ELF-1 (cell line): ENCODE data around the gene ARMC9.
A peak's percentile ranks its signal among the peaks of the same experiment; 100 is the strongest.

Experiments
- DNase-seq: peaks from one replicate; pipeline ENCODE4 v3.0.0-alpha.2; 2016; ENCODE audit warnings: low read depth, low spot score

ARMC9 gene

GRCh38 chr2:231315896-231316295 lies 117.5 kb downstream of the ARMC9 start:
- no peak for DNase-seq

- DNase-seq = no peak
Observed at GRCh38 chr2:231317579-231317978, 119.1 kb downstream of the ARMC9 start.

GRCh38 chr2:231318436-231318835 lies 120.0 kb downstream of the ARMC9 start:
- DNase-seq = no peak

DNA sequence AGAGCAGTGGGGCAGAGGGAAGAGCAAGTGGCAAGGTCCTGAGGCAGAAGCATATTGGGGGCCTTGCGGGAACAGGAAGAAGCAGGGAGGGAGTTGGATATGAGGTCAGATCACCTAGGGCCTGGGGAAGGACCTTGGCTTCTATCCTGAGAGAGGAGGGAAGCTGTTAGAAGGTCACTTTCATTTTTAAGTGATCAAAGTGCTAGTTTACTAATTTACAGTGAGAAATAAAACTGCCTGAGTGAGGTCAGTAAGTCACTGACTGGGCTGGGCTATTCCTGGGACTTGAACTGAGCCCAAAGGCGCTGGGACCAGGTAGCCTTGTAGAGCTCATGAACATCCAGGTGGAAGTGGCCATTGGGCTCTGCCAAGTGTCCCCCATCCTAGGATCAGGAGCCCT lies 120.5 kb downstream of the ARMC9 start:
- DNase-seq = no peak

GRCh38 chr2:231319867-231320266 lies 121.4 kb downstream of the ARMC9 start:
- no peak for DNase-seq

DNA sequence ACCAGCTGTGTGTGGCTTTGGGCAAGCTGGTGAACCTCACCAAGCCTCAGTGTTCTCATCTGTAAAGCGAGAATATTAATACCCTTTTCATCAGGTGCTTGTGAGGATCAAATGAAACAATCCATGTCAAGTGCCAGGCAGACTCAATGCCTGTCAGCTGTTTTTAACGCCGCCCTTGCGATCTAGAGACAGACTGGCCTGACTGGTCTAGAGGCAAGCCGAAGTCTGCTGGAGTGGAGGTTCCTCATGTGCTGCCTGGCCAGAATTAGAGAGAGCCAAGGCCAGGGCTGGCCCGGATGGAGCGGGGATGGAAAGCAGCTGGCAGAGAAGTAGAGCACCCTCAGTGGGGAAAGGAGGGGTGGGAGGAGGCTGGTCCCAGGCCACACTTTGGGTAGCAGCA lies 122.6 kb downstream of the ARMC9 start:
- no peak for DNase-seq

DNA sequence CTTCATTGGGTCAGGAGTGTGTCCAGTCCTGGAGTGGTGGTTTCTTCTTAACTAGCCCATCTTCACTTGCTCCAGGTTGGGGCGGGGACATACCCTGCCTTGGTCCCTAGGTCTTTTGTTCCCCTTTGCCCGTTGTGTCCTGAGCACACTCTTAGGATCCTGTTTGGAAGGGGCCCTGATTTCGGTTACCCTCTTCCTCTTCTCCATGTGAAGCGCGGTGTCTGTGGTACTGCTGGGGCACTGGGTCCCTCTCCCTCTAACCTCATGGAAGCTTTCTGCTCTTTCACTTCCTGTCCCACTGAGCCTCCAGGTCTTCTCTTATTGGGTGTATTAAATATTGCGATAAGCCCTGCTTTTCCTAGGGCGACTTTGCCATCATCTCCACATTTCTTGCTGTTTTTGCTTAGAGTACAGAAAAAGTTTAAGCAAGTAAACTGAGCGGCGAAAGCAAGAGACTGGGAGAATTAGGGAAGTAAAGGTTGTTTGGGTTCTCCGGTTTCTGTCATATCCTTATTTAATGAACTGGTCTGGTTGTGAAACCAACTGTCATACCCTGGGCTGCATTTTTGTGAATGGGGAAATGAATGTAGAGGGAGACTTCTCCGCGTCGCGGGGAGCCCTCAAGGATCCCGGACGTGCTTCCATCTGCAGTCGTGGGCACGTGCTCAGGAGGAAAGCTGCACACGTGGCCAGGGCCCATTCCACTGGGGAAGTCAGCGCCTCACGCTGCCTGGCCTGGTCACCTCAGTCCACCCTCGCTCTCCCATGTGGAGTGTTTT lies 123.3 kb downstream of the ARMC9 start:
- no peak for DNase-seq

DNA sequence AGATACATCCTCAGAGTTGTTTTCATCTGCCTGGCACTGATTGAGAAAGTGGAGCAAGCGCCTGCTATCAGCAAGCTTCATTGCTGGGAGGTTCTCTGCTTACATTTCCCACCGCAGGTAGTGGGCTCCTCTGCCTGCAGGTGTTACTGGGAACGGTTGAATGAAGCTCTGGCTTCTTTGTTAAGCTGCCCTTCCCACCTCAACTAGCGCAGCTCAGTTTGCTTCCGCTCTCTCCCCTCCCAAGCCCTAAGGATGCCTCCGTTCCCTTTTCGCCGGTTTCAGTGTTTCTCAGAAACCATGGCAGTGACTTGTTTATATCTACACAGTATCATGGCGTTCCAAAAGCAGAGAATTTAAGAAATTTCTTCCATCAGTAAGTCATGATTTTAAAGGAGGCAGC lies 124.9 kb downstream of the ARMC9 start:
- peak; percentile 40 for DNase-seq

DNA sequence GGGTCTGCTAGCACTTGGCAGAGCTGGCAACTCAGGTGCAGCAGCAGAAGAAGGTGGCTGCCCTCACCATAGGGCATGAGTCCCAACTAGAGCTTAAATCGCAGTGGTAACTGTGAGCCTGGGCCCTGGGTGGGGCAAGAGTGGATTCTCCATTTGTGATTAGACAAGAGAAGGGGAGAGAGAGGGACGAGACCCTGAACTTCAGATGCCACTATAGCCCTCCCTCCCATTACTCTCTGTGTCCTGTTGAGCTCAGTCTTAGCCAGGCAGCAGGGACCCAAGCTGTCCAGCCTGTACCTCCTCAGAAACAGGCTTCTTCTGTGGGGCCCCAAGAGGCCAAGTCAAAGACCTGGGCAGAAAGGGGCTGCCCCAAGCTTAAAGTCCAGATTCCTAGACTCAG lies 127.4 kb downstream of the ARMC9 start:
- DNase-seq = no peak

DNA sequence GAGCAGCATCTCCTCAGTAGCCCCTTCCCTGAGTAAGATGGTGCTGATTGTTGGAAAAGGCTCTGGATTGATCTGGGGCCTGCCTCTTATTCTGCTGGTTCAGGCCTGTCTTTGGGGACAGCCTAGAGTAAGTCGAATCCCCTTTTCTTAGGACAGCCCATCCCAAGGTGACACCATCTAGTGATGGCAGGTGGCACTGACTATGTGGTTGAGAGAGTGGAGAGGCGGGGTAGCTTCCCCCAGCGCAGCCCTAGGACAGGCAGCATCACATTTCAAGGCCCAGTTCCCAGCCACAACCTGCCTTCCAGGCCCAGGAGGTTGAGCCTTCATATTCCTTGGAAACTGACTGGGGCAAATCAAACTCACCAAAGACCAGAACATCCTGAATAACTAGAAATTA lies 128.0 kb downstream of the ARMC9 start:
- no peak for DNase-seq

GRCh38 chr2:231330311-231330710 lies 131.9 kb downstream of the ARMC9 start:
- no peak for DNase-seq

DNA sequence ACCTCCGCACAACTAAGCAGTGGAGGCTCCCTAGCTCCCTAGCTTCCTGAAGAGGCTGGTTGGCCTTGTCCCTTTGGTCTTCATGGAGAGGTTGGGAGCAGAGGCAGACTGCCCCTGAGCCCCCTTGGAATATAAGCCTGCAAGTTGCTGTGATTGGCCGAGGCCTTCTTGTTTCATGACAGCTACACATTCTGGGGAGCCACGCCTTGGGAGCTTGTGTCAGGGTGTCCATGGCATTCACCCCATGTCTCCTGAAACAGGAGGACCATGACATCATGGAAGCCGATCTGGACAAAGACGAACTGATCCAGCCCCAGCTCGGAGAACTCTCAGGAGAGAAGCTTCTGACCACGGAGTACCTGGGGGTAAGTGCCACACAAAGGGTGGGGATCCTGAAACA lies 133.1 kb downstream of the ARMC9 start:
- DNase-seq = no peak

DNA sequence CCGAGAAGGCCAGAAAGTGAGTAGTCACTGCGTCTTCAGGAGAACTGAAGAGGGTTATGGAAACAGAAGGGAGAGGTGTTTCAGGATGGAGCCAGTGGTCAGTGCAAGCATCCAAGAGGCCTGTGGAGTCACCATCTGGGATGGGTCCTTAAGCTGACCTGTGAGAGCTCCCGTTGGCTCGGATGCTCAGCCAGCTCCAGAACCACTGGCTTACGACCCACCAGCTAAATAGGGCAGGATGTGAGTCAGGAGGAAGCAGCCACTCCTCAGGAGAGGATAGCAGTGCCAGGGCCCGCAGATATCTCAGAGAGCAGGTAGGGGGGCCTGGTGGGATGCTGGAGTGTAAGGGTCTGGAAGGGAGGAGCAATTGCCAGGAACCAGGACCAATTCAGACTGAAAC lies 134.0 kb downstream of the ARMC9 start:
- DNase-seq = no peak

DNA sequence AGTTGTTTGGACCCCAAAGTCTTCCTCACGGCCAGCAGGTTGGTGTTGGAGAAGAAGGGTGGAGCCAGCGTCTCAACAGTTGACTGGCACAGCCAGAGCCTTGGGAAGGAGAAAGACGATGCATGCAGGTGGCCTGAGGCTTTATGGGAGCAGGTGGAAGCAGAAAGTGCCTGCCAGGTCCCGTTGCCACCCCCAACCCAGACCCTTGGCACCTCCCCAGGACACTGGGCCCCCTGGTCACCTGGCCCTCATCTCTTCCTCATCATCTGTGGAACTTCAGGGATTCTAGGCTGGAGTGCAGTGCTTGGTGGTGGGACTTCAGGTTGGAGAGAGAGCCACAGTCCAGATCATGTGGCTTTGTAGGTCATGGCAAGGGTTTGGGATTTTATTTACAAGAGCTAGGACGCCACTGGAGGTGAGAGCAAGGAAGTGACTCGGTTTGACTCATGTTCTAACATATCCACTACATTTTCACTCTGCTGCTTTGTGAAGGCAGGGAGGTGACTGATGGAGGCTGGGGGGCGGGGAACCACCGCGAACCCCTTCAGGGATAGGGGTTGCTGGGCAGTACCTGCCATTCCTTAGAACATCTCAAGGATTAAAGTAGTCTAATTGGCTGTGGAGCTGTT lies 134.6 kb downstream of the ARMC9 start:
- no peak for DNase-seq

DNA sequence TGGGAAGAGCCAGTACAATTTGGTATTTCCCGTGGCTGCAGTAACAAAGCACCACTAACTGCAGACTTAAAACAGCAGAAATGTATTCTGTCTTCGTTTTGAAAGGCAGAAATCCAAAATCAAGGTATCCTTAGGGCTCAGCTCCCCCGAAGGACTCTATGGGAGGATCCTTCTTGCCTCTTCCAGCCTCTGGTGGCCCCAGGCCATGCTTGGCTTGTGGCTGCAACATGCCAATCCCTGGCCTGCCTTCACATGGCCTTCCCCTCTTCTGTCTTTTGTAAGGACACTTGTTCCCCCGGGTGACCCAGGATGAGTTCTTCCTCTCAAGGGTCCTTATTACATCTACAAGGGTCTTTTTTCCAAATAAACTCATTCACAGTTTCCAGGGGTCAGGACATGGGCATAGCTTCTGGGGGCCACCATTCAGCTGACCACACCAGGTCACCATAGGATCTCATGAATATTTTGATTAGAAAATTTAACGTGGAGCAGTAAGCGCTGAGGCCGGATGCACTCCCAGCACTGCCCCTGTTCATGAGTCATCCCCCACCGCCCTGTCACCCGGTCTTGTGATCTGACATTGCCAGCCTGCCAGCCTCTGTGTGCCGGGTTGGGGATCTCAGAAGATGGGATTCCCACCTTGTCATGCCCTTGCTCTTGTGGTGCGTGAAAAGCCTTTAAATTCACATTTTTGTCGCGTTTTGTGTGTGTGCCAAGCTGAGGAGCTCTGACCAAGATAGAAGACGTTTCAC lies 135.9 kb downstream of the ARMC9 start:
- DNase-seq = no peak

DNA sequence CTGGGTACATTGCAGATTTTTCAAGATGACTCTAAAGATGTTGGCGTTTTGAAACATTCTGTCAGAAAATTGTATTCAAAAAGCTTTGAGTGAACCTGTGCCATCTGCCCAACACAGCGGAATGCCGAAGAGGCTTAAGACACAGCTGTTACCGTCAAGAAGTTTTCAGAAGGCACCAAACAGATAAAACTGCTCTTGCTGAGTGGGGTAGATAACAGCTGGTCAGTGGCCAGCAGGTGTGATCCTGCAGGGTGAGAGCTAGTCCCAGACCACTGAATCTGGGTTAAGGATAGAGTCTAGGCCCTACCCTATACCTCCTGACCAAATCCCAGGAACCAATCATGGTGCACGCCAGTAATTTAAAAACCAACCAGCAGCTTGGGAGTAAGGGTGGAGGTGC lies 136.6 kb downstream of the ARMC9 start:
- no peak for DNase-seq

DNA sequence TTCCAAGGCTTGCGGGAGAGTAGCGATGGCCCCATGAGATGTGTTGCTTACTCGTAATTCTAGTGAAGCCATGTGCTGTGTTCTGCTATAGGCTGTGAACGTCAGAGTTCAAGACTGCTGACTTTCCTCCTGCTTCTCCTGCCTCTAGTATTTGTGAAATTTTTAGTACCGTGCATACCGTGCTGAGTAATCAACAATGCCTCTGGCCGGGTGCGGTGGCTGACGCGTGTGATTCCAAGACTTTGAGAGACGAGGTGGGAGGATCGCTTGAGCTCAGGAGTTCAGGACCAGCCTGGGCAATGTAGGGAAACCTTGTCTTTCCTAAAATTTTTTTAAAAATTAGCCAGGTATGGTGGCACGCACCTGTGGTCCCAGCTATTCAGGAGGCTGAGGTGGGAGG lies 137.2 kb downstream of the ARMC9 start:
- no peak for DNase-seq

DNA sequence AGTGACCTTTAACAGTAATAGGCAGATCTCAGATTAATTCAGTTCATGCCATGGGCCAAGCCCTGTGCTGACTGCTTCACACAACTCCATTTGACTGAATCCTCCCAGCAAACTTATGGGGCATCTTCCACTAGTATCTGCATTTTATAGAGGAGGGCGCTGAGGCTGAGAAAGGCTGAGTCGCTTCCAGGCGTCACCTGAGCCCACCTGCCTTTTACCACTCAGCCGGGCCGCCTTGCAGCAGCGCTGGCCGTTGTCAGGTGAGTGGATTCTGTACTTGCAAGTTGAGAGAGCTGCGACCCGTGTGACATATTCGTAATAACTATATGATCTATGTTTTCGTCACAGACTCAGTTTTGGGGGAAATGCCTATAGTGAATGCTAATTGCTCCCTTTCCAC lies 137.8 kb downstream of the ARMC9 start:
- no peak for DNase-seq

DNA sequence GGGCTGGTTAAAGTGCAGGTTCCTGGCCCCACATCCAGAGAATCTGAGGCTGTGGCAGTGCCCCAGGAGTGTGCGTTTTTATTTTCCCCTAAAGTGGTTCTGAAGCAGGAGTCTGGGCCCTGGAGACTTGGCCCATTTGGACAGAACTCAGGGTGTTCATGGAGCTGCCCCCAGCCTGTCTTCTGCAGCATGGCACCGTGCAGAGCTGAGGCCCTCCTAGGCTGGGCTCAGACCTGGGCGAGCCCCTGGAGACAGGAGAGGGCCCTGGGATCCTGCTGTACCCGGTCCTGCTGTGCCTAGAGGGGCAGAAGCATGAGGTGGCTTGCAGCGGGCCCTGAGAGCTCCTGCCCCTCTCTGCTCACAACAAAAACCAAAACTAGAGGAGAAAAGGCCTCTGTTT lies 138.3 kb downstream of the ARMC9 start:
- no peak for DNase-seq

DNA sequence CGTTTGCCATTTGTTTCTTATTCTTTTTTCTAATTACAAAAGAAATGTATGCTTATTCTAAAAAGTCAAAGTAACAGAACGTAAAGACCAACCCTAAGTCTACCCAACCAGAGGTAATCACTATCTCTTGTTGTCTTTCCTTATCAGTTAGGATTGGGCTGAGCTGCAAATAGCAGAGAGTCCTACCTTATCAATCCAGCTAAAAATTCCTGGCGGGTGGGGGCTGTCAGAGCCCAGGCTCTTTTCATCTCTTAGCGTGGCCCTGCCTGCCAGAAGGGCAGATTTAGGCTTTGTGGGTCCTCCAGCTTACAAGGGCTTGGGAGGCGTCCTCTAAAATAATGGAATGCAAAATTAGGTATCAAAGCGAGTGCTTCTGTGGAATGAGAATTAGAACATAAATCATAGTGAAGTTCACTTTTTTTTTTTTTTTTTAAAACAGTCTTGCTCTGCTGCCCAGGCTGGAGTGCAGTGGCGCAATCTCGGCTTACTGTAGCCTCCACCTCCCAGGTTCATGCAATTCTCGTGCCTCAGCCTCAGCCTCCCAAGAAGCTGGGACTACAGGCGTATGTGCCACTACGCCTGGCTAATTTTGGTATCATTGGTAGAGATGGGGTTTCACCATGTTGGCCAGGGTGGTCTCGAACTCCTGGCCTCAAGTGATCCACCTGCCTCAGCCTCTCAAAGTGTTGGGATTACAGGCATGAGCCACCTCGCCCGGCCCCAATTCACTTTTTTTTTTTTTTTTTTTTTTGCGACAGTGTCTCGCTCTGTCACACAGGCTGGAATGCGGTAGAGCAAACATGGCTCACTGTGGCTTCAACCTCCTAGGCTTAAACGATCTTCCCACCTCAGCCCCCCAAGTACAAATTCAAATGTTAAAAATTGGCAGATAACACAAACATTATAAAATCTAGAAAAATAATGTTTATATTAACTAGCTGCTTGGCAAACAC lies 139.7 kb downstream of the ARMC9 start:
- DNase-seq = peak; percentile 47

- no peak for DNase-seq
Observed at GRCh38 chr2:231339316-231339715, 140.9 kb downstream of the ARMC9 start.

DNA sequence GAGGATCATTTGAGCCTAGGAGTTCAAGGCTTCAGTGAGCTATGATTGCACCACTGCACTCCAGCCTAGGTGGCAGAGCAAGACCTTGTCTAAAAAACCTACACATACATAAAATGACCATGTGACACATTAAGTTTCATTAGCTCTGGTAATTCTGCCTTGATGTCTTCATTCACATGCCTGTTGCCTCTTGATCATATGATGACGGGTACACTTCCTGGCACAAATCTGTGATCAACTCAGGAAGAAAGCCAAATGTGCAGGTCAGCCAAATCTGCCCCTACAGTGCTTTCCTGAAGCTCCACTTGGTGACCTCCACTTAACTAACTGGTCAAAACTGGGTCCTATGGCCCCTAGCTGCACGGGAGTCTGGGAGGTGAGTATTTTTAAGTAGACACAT lies 142.7 kb downstream of the ARMC9 start:
- DNase-seq = no peak
